HuH-7.5 (cell line): ENCODE data around the gene ACP4.
A peak's percentile ranks its signal among the peaks of the same experiment; 100 is the strongest.

Experiments
- DNase-seq: peaks from one replicate; pipeline ENCODE4 v3.0.0; 2011; ENCODE audit warnings: low spot score

ACP4 gene

GRCh38 chr19:50822661-50823208, 32.5 kb downstream of the ACP4 start:
- no peak for DNase-seq

GRCh38 chr19:50823389-50824042, 33.3 kb downstream of the ACP4 start, which contains the start of gene KLK1:
Gene KLK1, minus strand, starts transcription at chr19:50823787. Its CDS starts 39 bp downstream, at chr19:50823748.
- DNase-seq = no peak

GRCh38 chr19:50826492-50827240, 36.5 kb downstream of the ACP4 start:
- no peak for DNase-seq

- DNase-seq = no peak
Observed at GRCh38 chr19:50827476-50827875, 37.3 kb downstream of the ACP4 start.

- no peak for DNase-seq
Observed at GRCh38 chr19:50829801-50830200, 39.6 kb downstream of the ACP4 start.

- DNase-seq = no peak
Observed at GRCh38 chr19:50830266-50831025, 40.2 kb downstream of the ACP4 start.

GRCh38 chr19:50831026-50831396, 40.8 kb downstream of the ACP4 start:
- DNase-seq = no peak

GRCh38 chr19:50832666-50833065, 42.5 kb downstream of the ACP4 start:
- DNase-seq = no peak

- DNase-seq = no peak
Observed at GRCh38 chr19:50833117-50833801, 43.0 kb downstream of the ACP4 start, which contains the start of gene KLK15. Gene KLK15, minus strand, starts transcription at chr19:50833574. Its CDS starts 2,082 bp downstream, at chr19:50831492.

- DNase-seq = no peak
Observed at GRCh38 chr19:50833802-50834167, 43.6 kb downstream of the ACP4 start.

- no peak for DNase-seq
Observed at GRCh38 chr19:50835103-50835784, 45.0 kb downstream of the ACP4 start.

GRCh38 chr19:50835785-50836542, 45.7 kb downstream of the ACP4 start:
- DNase-seq = peak; percentile 84

- DNase-seq = no peak
Observed at GRCh38 chr19:50836543-50837195, 46.5 kb downstream of the ACP4 start.

GRCh38 chr19:50837300-50837699, 47.1 kb downstream of the ACP4 start:
- DNase-seq = no peak

GRCh38 chr19:50838239-50838638, 48.0 kb downstream of the ACP4 start:
- DNase-seq = no peak

GRCh38 chr19:50839712-50840655, 49.8 kb downstream of the ACP4 start:
- no peak for DNase-seq

- DNase-seq = no peak
Observed at GRCh38 chr19:50842130-50842529, 51.9 kb downstream of the ACP4 start.

- DNase-seq = no peak
Observed at GRCh38 chr19:50843205-50843604, 53.0 kb downstream of the ACP4 start.

GRCh38 chr19:50843701-50844221, 53.5 kb downstream of the ACP4 start:
- no peak for DNase-seq
